Liver (tissue), 3 donors: ENCODE results near the gene IER5.

Experiments
- ATF3 ChIP-seq: IDR thresholded peaks from 2 replicates; pipeline ENCODE4 v1.6.1; 2016; ENCODE audit warnings: antibody characterized with exemption
- FOXA1 ChIP-seq: IDR thresholded peaks from 2 replicates; pipeline ENCODE4 v1.6.1; 2016; ENCODE audit warnings: antibody characterized with exemption
- FOXA2 ChIP-seq: IDR thresholded peaks from 2 replicates; pipeline ENCODE4 v1.6.1; 2016; ENCODE audit warnings: antibody characterized with exemption
- MAX ChIP-seq: IDR thresholded peaks from 2 replicates; pipeline ENCODE4 v1.6.1; 2016; ENCODE audit warnings: antibody characterized with exemption
- RAD21 ChIP-seq, 2 donors: IDR thresholded peaks; 2 replicates each; pipeline ENCODE4 v1.6.1; 2016; ENCODE audit warnings: antibody characterized with exemption in 2 of 2, mild to moderate bottlenecking in 2 of 2
- REST ChIP-seq: IDR thresholded peaks from 2 replicates; pipeline ENCODE4 v1.6.1; 2016; ENCODE audit warnings: antibody characterized with exemption, mild to moderate bottlenecking
- TF ChIP-seq, protein P1 (sequence below): fragments of 150-350 bp; IDR thresholded peaks from 2 replicates; pipeline ENCODE4 v1.5.1; 2017; ENCODE audit warnings: improper control_type of control experiment, low read depth, low read length; ENCODE audit not compliant: missing input control
- donor health status: healthy.
- donor health status: healthy.

DNA sequence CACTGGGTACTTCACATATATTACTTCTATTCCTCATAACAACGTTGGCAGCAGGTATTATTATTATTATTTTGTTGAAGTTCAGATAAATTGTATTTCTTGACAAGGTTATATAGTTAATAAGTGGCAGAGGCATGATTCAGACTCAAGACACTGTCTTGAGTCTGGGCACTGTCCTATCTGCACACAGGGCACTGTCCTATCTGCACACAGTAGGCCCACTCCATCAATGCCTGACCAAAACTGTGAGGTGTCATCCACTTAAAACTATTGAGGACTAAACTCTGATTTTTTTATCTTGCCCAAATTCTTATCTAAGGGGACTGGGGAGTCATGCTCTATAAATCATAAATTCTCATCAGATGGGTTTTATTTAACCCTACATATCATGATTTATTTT is 23.8 kb upstream of the IER5 start:
- TF ChIP-seq, protein P1, sequence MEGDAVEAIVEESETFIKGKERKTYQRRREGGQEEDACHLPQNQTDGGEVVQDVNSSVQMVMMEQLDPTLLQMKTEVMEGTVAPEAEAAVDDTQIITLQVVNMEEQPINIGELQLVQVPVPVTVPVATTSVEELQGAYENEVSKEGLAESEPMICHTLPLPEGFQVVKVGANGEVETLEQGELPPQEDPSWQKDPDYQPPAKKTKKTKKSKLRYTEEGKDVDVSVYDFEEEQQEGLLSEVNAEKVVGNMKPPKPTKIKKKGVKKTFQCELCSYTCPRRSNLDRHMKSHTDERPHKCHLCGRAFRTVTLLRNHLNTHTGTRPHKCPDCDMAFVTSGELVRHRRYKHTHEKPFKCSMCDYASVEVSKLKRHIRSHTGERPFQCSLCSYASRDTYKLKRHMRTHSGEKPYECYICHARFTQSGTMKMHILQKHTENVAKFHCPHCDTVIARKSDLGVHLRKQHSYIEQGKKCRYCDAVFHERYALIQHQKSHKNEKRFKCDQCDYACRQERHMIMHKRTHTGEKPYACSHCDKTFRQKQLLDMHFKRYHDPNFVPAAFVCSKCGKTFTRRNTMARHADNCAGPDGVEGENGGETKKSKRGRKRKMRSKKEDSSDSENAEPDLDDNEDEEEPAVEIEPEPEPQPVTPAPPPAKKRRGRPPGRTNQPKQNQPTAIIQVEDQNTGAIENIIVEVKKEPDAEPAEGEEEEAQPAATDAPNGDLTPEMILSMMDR, result no peak
- TF ChIP-seq FOXA1 (no peak), REST (no peak), FOXA2 (no peak), ATF3 (no peak), MAX (no peak), RAD21 (IDR thresholded peaks at IDR 0.05) (no peak)
